Measurements from ENCODE around the gene LSM8. TPM values are rescaled to one million over a fixed set of nuclear protein-coding genes. Genes with fewer than 3 reads are reported as not detected.

LSM8 gene
- total RNA-seq, 1 experiment from 2014 or later, result 48.2 TPM

- Mint-ChIP-seq H3K4me1 (peaks cover 29% of the 10 kb centered on the region), H3K36me3 (peaks cover under 1% of the 10 kb centered on the region), H3K27me3 (ENCODE audit: low read depth) (no peaks in the 10 kb centered on the region; the same call in 1 of the 2 replicates), H3K27ac (peak overlapping the region; percentile 26; the same call in 1 of the 2 replicates), H3K4me3 (no peak overlapping the region), H3K9me3 (peaks cover 8% of the 10 kb centered on the region)
- TF ChIP-seq STAT6 (CRISPR knock-in tag; conservative IDR thresholded peaks at IDR 0.05; ENCODE audit: low read depth) (no peak), CREB1 (CRISPR knock-in tag; IDR thresholded peaks at IDR 0.05) (no peak), SMAD4 (CRISPR knock-in tag; IDR thresholded peaks at IDR 0.05) (no peak), GTF2I (CRISPR knock-in tag; conservative IDR thresholded peaks at IDR 0.05) (no peak), CDX4 (CRISPR knock-in tag; IDR thresholded peaks at IDR 0.05; ENCODE audit: borderline replicate concordance) (no peak), ZNF396 (CRISPR knock-in tag; IDR thresholded peaks at IDR 0.05; ENCODE audit: borderline replicate concordance) (no peak), ZNF425 (CRISPR knock-in tag; conservative IDR thresholded peaks at IDR 0.05) (no peak), ZMAT4 (CRISPR knock-in tag; IDR thresholded peaks at IDR 0.05) (no peak), PRDM15 (CRISPR knock-in tag; IDR thresholded peaks at IDR 0.05) (no peak)
- DNase-seq (ENCODE audit: low spot score), result no peak
- CTCF ChIA-PET, result interaction anchor here (0.8 to 3.5 kb wide), 8 partner anchors 10 to 693 kb away, joined by 3 to 27 read pairs (median 4); no protein-coding TSS in a partner anchor
- ATAC-seq, result peak; percentile 7; the same call in 1 of the 2 replicates
- POLR2A ChIA-PET, result no interaction called here
These were observed 32.3 kb upstream of the LSM8 start for GRCh38 chr7:118151671-118152070.

- peaks cover 13% of the 10 kb centered on the region for H3K9me3 Mint-ChIP-seq
- no peak overlapping the region for H3K4me3 Mint-ChIP-seq
- TF ChIP-seq TEAD4 (CRISPR knock-in tag; IDR thresholded peaks at IDR 0.05) (no peak; the same call in 1 of the 2 replicates), TEAD1 (CRISPR knock-in tag; IDR thresholded peaks at IDR 0.05) (peak; percentile 82)
- CTCF ChIA-PET, result interaction anchor here (0.8 to 3.5 kb wide), 9 partner anchors 10 to 693 kb away, joined by 3 to 27 read pairs (median 3); no protein-coding TSS in a partner anchor
- POLR2A ChIA-PET, result no interaction called here
- DNase-seq (ENCODE audit: low spot score) (no peak), ATAC-seq (peak; percentile 87)
- peaks cover 29% of the 10 kb centered on the region for H3K4me1 Mint-ChIP-seq
- peak overlapping the region; percentile 45; the same call in 1 of the 2 replicates for H3K27ac Mint-ChIP-seq
- peaks cover 6% of the 10 kb centered on the region for H3K36me3 Mint-ChIP-seq
- no peaks in the 10 kb centered on the region; the same call in 1 of the 2 replicates for H3K27me3 Mint-ChIP-seq (ENCODE audit: low read depth)
These were observed 31.8 kb upstream of the LSM8 start for GRCh38 chr7:118152149-118152548.

GRCh38 chr7:118152654-118153053 lies 31.3 kb upstream of the LSM8 start:
- ChIA-PET CTCF (interaction anchor here (1.0 to 3.5 kb wide), 10 partner anchors 9 to 694 kb away, joined by 3 to 27 read pairs (median 4); partner anchors contain the start of gene CTTNBP2), POLR2A (no interaction called here)
- no peak for TF ChIP-seq ZNF425 (CRISPR knock-in tag; conservative IDR thresholded peaks at IDR 0.05)
- TF ChIP-seq ZMAT4 (CRISPR knock-in tag; IDR thresholded peaks at IDR 0.05), result no peak
- TF ChIP-seq FOXK1 (CRISPR knock-in tag; IDR thresholded peaks at IDR 0.05), result no peak
- Mint-ChIP-seq H3K27ac (peak overlapping the region; percentile 48), H3K4me3 (no peak overlapping the region), H3K9me3 (peaks cover 16% of the 10 kb centered on the region), H3K36me3 (peaks cover 9% of the 10 kb centered on the region), H3K27me3 (ENCODE audit: low read depth) (no peaks in the 10 kb centered on the region; the same call in 1 of the 2 replicates), H3K4me1 (peaks cover 29% of the 10 kb centered on the region)
- no peak for DNase-seq (ENCODE audit: low spot score)
- peak; percentile 60 for ATAC-seq
